CD14-positive monocyte (primary cell): ENCODE measurements around the gene RAD51C. TPM values are rescaled to one million over a fixed set of nuclear protein-coding genes. Genes with fewer than 3 reads are reported as not detected.
"Not testable (repeated sequence)": the region's sequence is repeated elsewhere in the genome, so short reads cannot be mapped to it uniquely, and the experiment has no call there.

Source experiments
- DNase-seq, 3 donors: peaks; one replicate each; pipeline ENCODE4 v3.0.0-alpha.2; 2011 to 2022
- H2AFZ ChIP-seq: 2 replicates; pipeline ENCODE4 v1.6.0; 2012; ENCODE audit warnings: mild to moderate bottlenecking, low read depth, low read length, inconsistent platforms; ENCODE audit not compliant: insufficient read depth, poor library complexity, severe bottlenecking
- H3K27ac ChIP-seq, 2 donors: 1 replicate in 1 of 2; 2 replicates in 1 of 2; pipeline ENCODE4 v1.5.1; 2012 to 2013; ENCODE audit warnings: low read length in 2 of 2, control low read depth in 1 of 2, inconsistent platforms in 1 of 2, low read depth in 1 of 2, mild to moderate bottlenecking in 1 of 2
- H3K27me3 ChIP-seq, 2 donors: one replicate each; pipeline versions ENCODE4 v1.6.0 to v1.6.1; 2011 to 2013; ENCODE audit warnings: low read length in 2 of 2; ENCODE audit not compliant: control insufficient read depth in 2 of 2, insufficient read depth in 2 of 2
- H3K36me3 ChIP-seq, 2 donors: replicated peaks in 1 of 2; 1 replicate in 1 of 2; 2 replicates in 1 of 2; pipeline versions ENCODE4 v1.5.1 to v1.6.1; 2012 to 2013; ENCODE audit warnings: low read length in 2 of 2, control low read depth in 1 of 2, inconsistent platforms in 1 of 2, mild to moderate bottlenecking in 1 of 2; ENCODE audit not compliant: insufficient read depth in 2 of 2, control insufficient read depth in 1 of 2
- H3K4me1 ChIP-seq, 2 donors: 1 replicate in 1 of 2; 2 replicates in 1 of 2; pipeline versions ENCODE4 v1.5.1 to v1.6.1; 2012 to 2013; ENCODE audit warnings: low read length in 2 of 2, control low read depth in 1 of 2, inconsistent platforms in 1 of 2, mild to moderate bottlenecking in 1 of 2, moderate library complexity in 1 of 2; ENCODE audit not compliant: insufficient read depth in 2 of 2, control insufficient read depth in 1 of 2
- H3K4me2 ChIP-seq: replicated peaks from 2 replicates; pipeline ENCODE3; 2012; ENCODE audit warnings: low read length, moderate library complexity, mild to moderate bottlenecking; ENCODE audit not compliant: poor library complexity, severe bottlenecking; ENCODE audit errors: extremely low read depth
- H3K4me3 ChIP-seq, 3 experiments: fragments of 200-600 bp in 1 of 3; sonication (generic) in 1 of 3; replicated peaks in 1 of 3; 1 replicate in 2 of 3; 2 replicates in 1 of 3; pipeline ENCODE4 v1.5.1; 2011 to 2013; ENCODE audit warnings: low read length in 3 of 3, mild to moderate bottlenecking in 3 of 3, control low read depth in 2 of 3, low read depth in 2 of 3, inconsistent platforms in 1 of 3, moderate library complexity in 1 of 3
- H3K79me2 ChIP-seq: 2 replicates; pipeline ENCODE4 v1.6.0; 2012; ENCODE audit warnings: mild to moderate bottlenecking, control low read depth, inconsistent platforms, low read length, moderate library complexity; ENCODE audit not compliant: insufficient read depth
- H3K9ac ChIP-seq: 2 replicates; pipeline ENCODE4 v1.6.0; 2017; ENCODE audit warnings: low read length, mild to moderate bottlenecking; ENCODE audit not compliant: insufficient read depth, poor library complexity, severe bottlenecking
- H3K9me3 ChIP-seq, 2 donors: replicated peaks in 1 of 2; 1 replicate in 1 of 2; 2 replicates in 1 of 2; pipeline versions ENCODE4 v1.5.1 to v1.6.1; 2012 to 2013; ENCODE audit warnings: low read length in 2 of 2, control low read depth in 1 of 2; ENCODE audit not compliant: control insufficient read depth in 1 of 2, insufficient read depth in 1 of 2
- H4K20me1 ChIP-seq: 2 replicates; pipeline ENCODE4 v1.6.0; 2012; ENCODE audit warnings: mild to moderate bottlenecking, low read length, control low read depth, moderate library complexity; ENCODE audit not compliant: insufficient read depth
- H3K27ac Mint-ChIP-seq, 7 donors: one replicate each; pipeline ENCODE4 v1.8.0; 2020; ENCODE audit warnings: mild to moderate bottlenecking in 7 of 7, mixed read lengths in 7 of 7, moderate library complexity in 6 of 7, inconsistent platforms in 2 of 7
- H3K27me3 Mint-ChIP-seq, 3 donors: one replicate each; pipeline ENCODE4 v1.8.0; 2021 to 2022; ENCODE audit warnings: low read depth in 3 of 3, mild to moderate bottlenecking in 3 of 3, mixed read lengths in 3 of 3, moderate library complexity in 3 of 3, inconsistent platforms in 1 of 3
- H3K36me3 Mint-ChIP-seq, 2 donors: one replicate each; pipeline ENCODE4 v1.8.0; 2020; ENCODE audit warnings: mixed read lengths in 2 of 2, inconsistent platforms in 1 of 2, mild to moderate bottlenecking in 1 of 2
- H3K4me1 Mint-ChIP-seq: one replicate; pipeline ENCODE4 v1.8.0; 2020; ENCODE audit warnings: mild to moderate bottlenecking, mixed read lengths
- H3K4me3 Mint-ChIP-seq, 2 donors: one replicate each; pipeline ENCODE4 v1.8.0; 2020; ENCODE audit warnings: mild to moderate bottlenecking in 2 of 2, mixed read lengths in 2 of 2, moderate library complexity in 1 of 2
- H3K9me3 Mint-ChIP-seq, 7 donors: one replicate each; pipeline ENCODE4 v1.8.0; 2020 to 2022; ENCODE audit warnings: mixed read lengths in 7 of 7, mild to moderate bottlenecking in 6 of 7, moderate library complexity in 6 of 7, inconsistent platforms in 2 of 7
- WGBS: methylation state at CpG from one replicate; pipeline ENCODE4 v1.1.5; 2013; ENCODE audit warnings: missing lambda C conversion rate; ENCODE audit not compliant: insufficient coverage; 5-methylcytosine and 5-hydroxymethylcytosine counted together
- intact Hi-C, 2 donors: fragments of 100-400 bp; cut with micrococcal nuclease; formaldehyde crosslinking; loops; one replicate each; pipeline versions ENCODE4 v1.15.0 to v1.15.1; 2023
- polyA plus RNA-seq, 3 donors: library from polyadenylated mRNA; depleted of rRNA in 1 of 3; unstranded in 2 of 3; stranded (reverse) in 1 of 3; fragments of 300-500 nt in 2 of 3; fragments of >200 nt in 1 of 3; fragmentation: Illumina TruSeq in 2 of 3; gene quantifications; 1 replicate in 2 of 3; 2 replicates in 1 of 3; pipeline ENCODE4 v1.2.3, GENCODE V29; 2012 to 2021
- TF ChIP-seq, protein P1 (sequence below): fragments of 200-600 bp; IDR thresholded peaks from one replicate; pipeline ENCODE4 v1.8.0; 2022; ENCODE audit warnings: antibody characterized with exemption, mild to moderate bottlenecking

Gene RAD51C
- polyA plus RNA-seq, 3 donors, result 6.8 to 14.5 (median 13.1) TPM

DNA sequence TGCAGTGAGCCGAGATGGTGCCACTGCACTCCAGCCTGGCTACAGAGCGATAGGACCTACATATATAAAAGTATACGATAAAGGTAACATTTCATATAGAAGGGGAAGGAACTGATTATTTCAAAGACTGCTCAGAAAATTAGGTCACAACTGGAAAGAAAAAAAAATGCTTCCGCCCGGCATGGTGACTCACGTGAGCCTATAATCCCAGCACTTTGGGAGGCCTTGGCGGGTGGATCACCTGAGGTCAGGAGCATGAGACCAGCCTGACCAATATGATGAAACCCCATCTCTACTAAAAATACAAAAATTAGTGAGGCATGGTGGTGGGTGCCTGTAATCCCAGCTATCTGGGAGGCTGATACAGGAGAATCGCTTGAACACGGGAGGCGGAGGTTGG lies 8.4 kb upstream of the RAD51C start:
- Mint-ChIP-seq H3K27me3 (peaks cover 1 to 8% (median 3%) of the 10 kb centered on the region in 3 donors), H3K4me1 (peaks cover 6% of the 10 kb centered on the region), H3K9me3 (peaks cover 0 to 3% (median 0%) of the 10 kb centered on the region in 7 donors), H3K27ac (no peak overlapping the region), H3K36me3 (no peaks in the 10 kb centered on the region), H3K4me3 (no peak overlapping the region)
- WGBS, result 76% methylated on average over 3 of the region's 10 CpGs
- H3K4me3 ChIP-seq, result no peak overlapping the region
- H2AFZ ChIP-seq, result no peak overlapping the region
- H3K27me3 ChIP-seq, result no peaks in the 10 kb centered on the region
- intact Hi-C loops, result no loop called here
- no peak overlapping the region for H3K4me2 ChIP-seq
- H3K36me3 ChIP-seq, result no peaks in the 10 kb centered on the region
- no peaks in the 10 kb centered on the region for H4K20me1 ChIP-seq
- no peak overlapping the region for H3K9ac ChIP-seq
- H3K9me3 ChIP-seq, result no peaks in the 10 kb centered on the region
- no peaks in the 10 kb centered on the region for H3K79me2 ChIP-seq
- TF ChIP-seq, protein P1, sequence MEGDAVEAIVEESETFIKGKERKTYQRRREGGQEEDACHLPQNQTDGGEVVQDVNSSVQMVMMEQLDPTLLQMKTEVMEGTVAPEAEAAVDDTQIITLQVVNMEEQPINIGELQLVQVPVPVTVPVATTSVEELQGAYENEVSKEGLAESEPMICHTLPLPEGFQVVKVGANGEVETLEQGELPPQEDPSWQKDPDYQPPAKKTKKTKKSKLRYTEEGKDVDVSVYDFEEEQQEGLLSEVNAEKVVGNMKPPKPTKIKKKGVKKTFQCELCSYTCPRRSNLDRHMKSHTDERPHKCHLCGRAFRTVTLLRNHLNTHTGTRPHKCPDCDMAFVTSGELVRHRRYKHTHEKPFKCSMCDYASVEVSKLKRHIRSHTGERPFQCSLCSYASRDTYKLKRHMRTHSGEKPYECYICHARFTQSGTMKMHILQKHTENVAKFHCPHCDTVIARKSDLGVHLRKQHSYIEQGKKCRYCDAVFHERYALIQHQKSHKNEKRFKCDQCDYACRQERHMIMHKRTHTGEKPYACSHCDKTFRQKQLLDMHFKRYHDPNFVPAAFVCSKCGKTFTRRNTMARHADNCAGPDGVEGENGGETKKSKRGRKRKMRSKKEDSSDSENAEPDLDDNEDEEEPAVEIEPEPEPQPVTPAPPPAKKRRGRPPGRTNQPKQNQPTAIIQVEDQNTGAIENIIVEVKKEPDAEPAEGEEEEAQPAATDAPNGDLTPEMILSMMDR, result no peak
- no peak for DNase-seq
- H3K27ac ChIP-seq, result no peak overlapping the region
- H3K4me1 ChIP-seq, result no peaks in the 10 kb centered on the region

DNA sequence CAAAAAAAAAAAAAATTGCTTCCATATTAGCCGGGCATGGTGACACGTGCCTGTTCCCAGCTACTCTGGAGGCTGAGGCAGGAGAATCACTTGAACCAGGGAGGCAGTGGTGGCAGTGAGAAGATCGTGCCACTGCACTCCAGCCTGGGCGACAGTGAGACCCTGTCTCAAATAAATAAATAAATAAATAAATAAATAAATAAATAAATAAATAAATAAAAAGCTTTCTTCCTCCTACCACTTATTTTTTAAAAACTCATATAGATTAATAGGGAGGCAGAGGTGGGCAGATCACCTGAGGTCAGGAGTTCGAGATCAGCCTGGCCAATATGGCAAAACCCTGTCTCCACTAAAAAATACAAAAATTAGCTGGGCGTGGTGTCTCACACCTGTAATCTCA lies 7.9 kb upstream of the RAD51C start:
- H3K27ac ChIP-seq, H3K4me3 ChIP-seq, H3K4me2 ChIP-seq, H3K4me1 ChIP-seq, H2AFZ ChIP-seq, H3K27ac Mint-ChIP-seq, H3K36me3 Mint-ChIP-seq, H3K36me3 ChIP-seq, H3K27me3 ChIP-seq, H3K9me3 ChIP-seq, H3K79me2 ChIP-seq, intact Hi-C loops, H3K9ac ChIP-seq, H3K4me1 Mint-ChIP-seq, H3K9me3 Mint-ChIP-seq, H4K20me1 ChIP-seq, H3K27me3 Mint-ChIP-seq, DNase-seq: not testable (repeated sequence)
- WGBS, result 100% methylated on average over 1 of the region's 6 CpGs
- H3K4me3 Mint-ChIP-seq, result peak overlapping the region in 1 of 2 donors; percentile 26
